HCT116 (cell line): Measurements from ENCODE around the gene NUAK2. TPM values are rescaled to one million over a fixed set of nuclear protein-coding genes. Genes with fewer than 3 reads are reported as not detected.

Source experiments
- ATAC-seq: fragments of 200-7000 bp; cut with Tn5 transposase; 2 replicates; pipeline ENCODE4 v1.9.1; 2020; ENCODE audit warnings: mild to moderate bottlenecking, moderate library complexity
- BruUV-seq: library from RNA; stranded (reverse); fragments of 400-500 nt; replicated peaks from 2 replicates; lab custom pipeline; 2021; lab: Mats Ljungman, UMichigan
- CTCF ChIA-PET: fragments of 300-600 bp; sonication (Branson Sonifier 250); formaldehyde crosslinking; loops from one replicate; lab custom pipeline; 2021; ENCODE audit warnings: antibody characterized with exemption; lab: Charles Lee
- POLR2A ChIA-PET: fragments of 300-600, 350-600 bp; sonication (Branson Sonifier 250); formaldehyde crosslinking; loops from one replicate; lab custom pipeline; 2021; ENCODE audit warnings: antibody characterized with exemption; lab: Charles Lee
- RAD21 ChIA-PET, 2 experiments: fragments of 300-600 bp; sonication (Branson Sonifier 250); formaldehyde crosslinking; loops; one replicate each; lab custom pipeline; 2023; ENCODE audit warnings: low total read pairs in 2 of 2; ENCODE audit not compliant: uncharacterized antibody in 2 of 2, unreplicated experiment in 2 of 2, low non-redundant PET in 1 of 2; lab: Charles Lee
- DNase-seq: peaks from one replicate; pipeline ENCODE4 v3.0.0-alpha.2; 2010; ENCODE audit warnings: low read depth, low spot score
- H2AFZ ChIP-seq: fragments of 200-600 bp; shearing (Covaris generic), sonication (generic); 2 replicates; pipeline ENCODE4 v1.6.1; 2017; ENCODE audit warnings: low read depth, mixed run types, mixed read lengths, antibody characterized with exemption, low read length; ENCODE audit not compliant: poor library complexity, severe bottlenecking
- H3K27ac ChIP-seq: 2 replicates; pipeline ENCODE4 v1.5.1; 2012; ENCODE audit warnings: low read depth, low read length
- H3K27me3 ChIP-seq: fragments of 200-600 bp; sonication (generic); 2 replicates; pipeline ENCODE4 v1.6.1; 2016; ENCODE audit warnings: mixed run types, low read length, mixed read lengths; ENCODE audit not compliant: insufficient read depth
- H3K36me3 ChIP-seq, 2 experiments: fragments of 200-500 bp in 1 of 2; fragments of 200-600 bp in 1 of 2; sonication (Bioruptor generic) in 1 of 2; sonication (generic) in 1 of 2; 2 replicates each; pipeline versions ENCODE4 v1.5.1 to v1.6.1; 2014 to 2016; ENCODE audit warnings: low read length in 2 of 2, inconsistent platforms in 1 of 2, mixed read lengths in 1 of 2, mixed run types in 1 of 2; ENCODE audit not compliant: insufficient read depth in 2 of 2, control insufficient read depth in 1 of 2
- H3K4me1 ChIP-seq, 2 experiments: fragments of 200-600 bp in 1 of 2; sonication (generic) in 1 of 2; 2 replicates each; pipeline versions ENCODE4 v1.5.1 to v1.6.1; 2012 to 2017; ENCODE audit warnings: low read length in 2 of 2, inconsistent platforms in 1 of 2, mild to moderate bottlenecking in 1 of 2, mixed read lengths in 1 of 2, mixed run types in 1 of 2, moderate library complexity in 1 of 2; ENCODE audit not compliant: insufficient read depth in 2 of 2, control insufficient read depth in 1 of 2
- H3K4me2 ChIP-seq: fragments of 200-600 bp; sonication (generic); 2 replicates; pipeline ENCODE4 v1.6.1; 2017; ENCODE audit warnings: mixed run types, low read length, mixed read lengths
- H3K4me3 ChIP-seq, 2 experiments: fragments of 200-600 bp in 1 of 2; sonication (generic) in 1 of 2; replicated peaks in 1 of 2; 2 replicates each; pipeline ENCODE4 v1.5.1; 2011 to 2016; ENCODE audit warnings: low read length in 2 of 2, control low read depth in 1 of 2, low read depth in 1 of 2, mild to moderate bottlenecking in 1 of 2, mixed read lengths in 1 of 2, mixed run types in 1 of 2
- H3K79me2 ChIP-seq: fragments of 200-600 bp; sonication (generic); 2 replicates; pipeline ENCODE4 v1.6.1; 2017; ENCODE audit warnings: mild to moderate bottlenecking, mixed run types, low read length, moderate library complexity, mixed read lengths; ENCODE audit not compliant: insufficient read depth
- H3K9ac ChIP-seq: fragments of 200-600 bp; sonication (generic); 2 replicates; pipeline ENCODE4 v1.6.1; 2016; ENCODE audit warnings: low read length, mixed read lengths
- H3K9me2 ChIP-seq: fragments of 200-600 bp; sonication (generic), shearing (Covaris generic); 2 replicates; pipeline ENCODE4 v1.6.1; 2017; ENCODE audit warnings: mixed run types, mild to moderate bottlenecking, moderate library complexity; ENCODE audit not compliant: insufficient read depth
- H3K9me3 ChIP-seq, 2 experiments: fragments of 200-500 bp in 1 of 2; fragments of 200-600 bp in 1 of 2; sonication (Bioruptor generic) in 1 of 2; sonication (generic) in 1 of 2; 2 replicates each; pipeline ENCODE4 v1.6.1; 2014 to 2017; ENCODE audit warnings: low read length in 2 of 2, mixed read lengths in 2 of 2, inconsistent platforms in 1 of 2, low read depth in 1 of 2, mild to moderate bottlenecking in 1 of 2, mixed run types in 1 of 2, moderate library complexity in 1 of 2; ENCODE audit not compliant: control insufficient read depth in 1 of 2, insufficient read depth in 1 of 2
- H4K20me1 ChIP-seq: fragments of 200-600 bp; sonication (generic), shearing (Covaris generic); 2 replicates; pipeline ENCODE4 v1.6.1; 2017; ENCODE audit warnings: mixed run types, mild to moderate bottlenecking, moderate library complexity; ENCODE audit not compliant: insufficient read depth
- ATF3 ChIP-seq: IDR thresholded peaks from 2 replicates; pipeline ENCODE4 v1.6.1; 2012
- CBX3 ChIP-seq: IDR thresholded peaks from 2 replicates; pipeline ENCODE4 v1.6.1; 2012; ENCODE audit warnings: low read depth
- JUND ChIP-seq: IDR thresholded peaks from 2 replicates; pipeline ENCODE4 v1.6.1; 2012
- RAD21 ChIP-seq: IDR thresholded peaks from 2 replicates; pipeline ENCODE4 v1.6.1; 2012; ENCODE audit warnings: low read depth, mild to moderate bottlenecking
- REST ChIP-seq: IDR thresholded peaks from 2 replicates; pipeline ENCODE4 v1.6.1; 2012; ENCODE audit warnings: low read depth
- SP1 ChIP-seq: IDR thresholded peaks from 2 replicates; pipeline ENCODE4 v1.6.1; 2012; ENCODE audit warnings: low read depth
- TCF7L2 ChIP-seq: IDR thresholded peaks from 2 replicates; pipeline ENCODE4 v1.7.0; 2011; ENCODE audit warnings: borderline replicate concordance, inconsistent platforms; ENCODE audit not compliant: insufficient read depth, insufficient read length; ENCODE audit errors: extremely low read depth
- ZFX ChIP-seq: fragments of 450-650 bp; IDR thresholded peaks from 2 replicates; pipeline ENCODE4 v1.6.1; 2017
- intact Hi-C: fragments of 100-400 bp; cut with micrococcal nuclease; formaldehyde crosslinking; loops from 2 replicates; pipeline ENCODE4 v1.10.0; 2022
- total RNA-seq: library from RNA; stranded (reverse); gene quantifications from one replicate; pipeline ENCODE4 v1.2.1, GENCODE V29; 2021; ENCODE audit not compliant: unreplicated experiment

Gene NUAK2
- total RNA-seq, 1 experiment from 2014 or later, result 3.0 TPM

- H3K4me3 ChIP-seq, result peak overlapping the region; percentile 78 to 95; a peak in 1 of 4 replicates
- H3K27me3 ChIP-seq, result no peaks in the 10 kb centered on the region
- no peaks in the 10 kb centered on the region for H4K20me1 ChIP-seq
- intact Hi-C loops, result loop anchor here (1.0 kb wide), 1 partner anchor 49 kb away; no protein-coding TSS in a partner anchor
- no peak for TF ChIP-seq JUND
- TF ChIP-seq RAD21, result no peak
- 0 out of 2 replicates have a peak, but pooled peaks have one; percentile 6 for TF ChIP-seq CBX3
- TF ChIP-seq ATF3, result no peak
- no peak for TF ChIP-seq TCF7L2
- no peak for TF ChIP-seq ZFX
- no peak for TF ChIP-seq SP1
- no peak for TF ChIP-seq REST
- H3K9ac ChIP-seq, result peak overlapping the region; percentile 90; the same call in 1 of the 2 replicates
- no peaks in the 10 kb centered on the region for H3K36me3 ChIP-seq
- DNase-seq (no peak), ATAC-seq (no peak)
- H3K27ac ChIP-seq, result peak overlapping the region; percentile 77; the same call in 1 of the 2 replicates
- no peaks in the 10 kb centered on the region for H3K9me3 ChIP-seq
- H3K4me1 ChIP-seq, result peaks cover 38 to 57% of the 10 kb centered on the region in 2 experiments
- peak overlapping the region; percentile 79 for H2AFZ ChIP-seq
- no TSS peak for BruUV-seq
- H3K79me2 ChIP-seq, result peaks cover 39% of the 10 kb centered on the region; the same call in 1 of the 2 replicates
- H3K4me2 ChIP-seq, result peak overlapping the region; percentile 100
- RAD21 ChIA-PET, result interaction anchor here (1.8 to 2.1 kb wide), 2 partner anchors 48 to 49 kb away, joined by 8 to 9 read pairs; no protein-coding TSS in a partner anchor
- no peaks in the 10 kb centered on the region for H3K9me2 ChIP-seq
- POLR2A ChIA-PET, result interaction anchor here (1.2 kb wide), 1 partner anchor 24 kb away, joined by 3 read pairs; no protein-coding TSS in a partner anchor
- CTCF ChIA-PET, result interaction anchor here (1.4 to 10.6 kb wide), 2 partner anchors 13 to 48 kb away, joined by 3 to 397 read pairs; no protein-coding TSS in a partner anchor
These were observed 376 bp upstream of the NUAK2 start for GRCh38 chr1:205321959-205322283.
